SJSA1 (cell line): Measurements from ENCODE around the gene TGM4. TPM values are rescaled to one million over a fixed set of nuclear protein-coding genes. Genes with fewer than 3 reads are reported as not detected.
"Not testable (repeated sequence)": the region's sequence is repeated elsewhere in the genome, so short reads cannot be mapped to it uniquely, and the experiment has no call there.

ENCODE experiments used
- DNase-seq, 2 experiments: peaks; one replicate each; pipeline ENCODE4 v3.0.0-alpha.2; 2015 to 2020; ENCODE audit warnings: low spot score in 2 of 2, low read depth in 1 of 2
- H3K27ac ChIP-seq: fragments of 250-450 bp; sonication (Bioruptor Pico); 2 replicates; pipeline ENCODE4 v1.5.1; 2020; ENCODE audit warnings: mild to moderate bottlenecking, moderate library complexity
- H3K27me3 ChIP-seq: fragments of 250-450 bp; sonication (Bioruptor Pico); replicated peaks from 2 replicates; pipeline ENCODE4 v1.5.1; 2020; ENCODE audit warnings: mild to moderate bottlenecking, moderate library complexity
- H3K36me3 ChIP-seq: fragments of 250-450 bp; sonication (Bioruptor Pico); 2 replicates; pipeline ENCODE4 v1.5.1; 2020; ENCODE audit warnings: mild to moderate bottlenecking
- H3K4me1 ChIP-seq: fragments of 250-450 bp; sonication (Bioruptor Pico); replicated peaks from 2 replicates; pipeline ENCODE4 v1.6.1; 2021; ENCODE audit warnings: mild to moderate bottlenecking
- H3K4me3 ChIP-seq: fragments of 250-450 bp; sonication (Bioruptor Pico); 2 replicates; pipeline ENCODE4 v1.5.1; 2020; ENCODE audit warnings: mild to moderate bottlenecking
- H3K9me3 ChIP-seq: fragments of 250-450 bp; sonication (Bioruptor Pico); replicated peaks from 2 replicates; pipeline ENCODE4 v1.5.1; 2020; ENCODE audit warnings: mild to moderate bottlenecking
- total RNA-seq: library from RNA; depleted of rRNA; stranded (reverse); fragments of >200 nt; shearing (Covaris generic); gene quantifications from 2 replicates; pipeline ENCODE4 v1.2.3, GENCODE V29; 2014

Gene TGM4
- total RNA-seq, 1 experiment from 2014 or later = 0.05 TPM

GRCh38 chr3:44929782-44930181 lies 55.4 kb downstream of the TGM4 start:
- H3K27me3 ChIP-seq = no peaks in the 10 kb centered on the region
- H3K36me3 ChIP-seq = peaks cover 19% of the 10 kb centered on the region
- H3K4me1 ChIP-seq = no peaks in the 10 kb centered on the region

DNA sequence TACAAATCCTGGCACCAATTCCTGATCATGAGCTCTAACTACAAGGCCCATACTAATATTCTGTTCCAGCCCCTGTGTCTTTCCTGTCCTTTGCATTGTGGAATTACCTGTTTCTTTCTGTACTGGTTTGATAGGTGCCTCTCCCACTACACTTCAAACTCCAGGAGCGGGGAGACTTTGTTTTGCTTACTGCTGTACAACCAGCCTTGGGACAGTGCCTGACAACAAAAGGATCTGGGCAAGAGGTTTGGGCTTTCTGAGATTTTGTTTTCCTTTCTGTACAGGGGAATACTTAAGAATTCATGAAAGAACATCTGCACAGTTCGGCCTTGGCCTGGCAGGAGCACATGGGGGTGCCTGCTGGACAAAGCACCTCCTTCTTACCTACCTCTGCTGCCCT lies 56.5 kb downstream of the TGM4 start:
- Histone ChIP-seq H3K9me3 (no peaks in the 10 kb centered on the region), H3K36me3 (peaks cover 19% of the 10 kb centered on the region), H3K27me3 (no peaks in the 10 kb centered on the region), H3K4me3 (no peak overlapping the region), H3K27ac (no peak overlapping the region), H3K4me1 (no peaks in the 10 kb centered on the region)
- no peak for DNase-seq

More at GRCh38 chr3:44929782-44930181, 55.4 kb downstream of the TGM4 start:
- no peak for DNase-seq
- no peaks in the 10 kb centered on the region for H3K9me3 ChIP-seq
- no peak overlapping the region for H3K4me3 ChIP-seq
- H3K27ac ChIP-seq = no peak overlapping the region

GRCh38 chr3:44931791-44932190 lies 57.4 kb downstream of the TGM4 start:
- no peak for DNase-seq
- Histone ChIP-seq H3K27me3 (no peaks in the 10 kb centered on the region), H3K4me1 (no peaks in the 10 kb centered on the region), H3K9me3 (no peaks in the 10 kb centered on the region), H3K36me3 (peaks cover 25% of the 10 kb centered on the region), H3K27ac (no peak overlapping the region), H3K4me3 (no peak overlapping the region)

DNA sequence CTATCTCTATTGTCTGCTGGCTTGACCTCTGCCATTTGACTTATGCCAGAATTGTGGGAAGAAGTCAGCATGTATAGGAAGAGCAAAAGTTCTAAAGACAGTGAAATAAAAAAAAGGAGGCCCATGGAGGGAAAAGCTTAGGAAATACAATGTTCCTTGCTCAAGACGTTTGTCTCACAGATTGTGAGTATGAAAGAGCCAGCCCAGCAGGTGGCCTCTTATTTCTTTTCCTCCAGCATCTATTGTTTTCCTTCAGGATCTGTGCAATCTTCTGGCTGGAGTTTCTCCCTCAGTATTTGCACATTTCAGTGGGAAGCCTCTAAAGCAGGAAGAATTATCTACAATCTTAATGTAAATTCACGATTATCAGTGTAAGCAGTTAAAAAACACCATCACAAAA lies 57.9 kb downstream of the TGM4 start:
- H3K27ac ChIP-seq = no peak overlapping the region
- DNase-seq = no peak
- H3K36me3 ChIP-seq = peaks cover 25% of the 10 kb centered on the region
- no peak overlapping the region for H3K4me3 ChIP-seq
- H3K4me1 ChIP-seq = no peaks in the 10 kb centered on the region
- no peaks in the 10 kb centered on the region for H3K27me3 ChIP-seq
- H3K9me3 ChIP-seq = no peaks in the 10 kb centered on the region

GRCh38 chr3:44932986-44933944 lies 58.9 kb downstream of the TGM4 start:
- Histone ChIP-seq H3K4me1 (no peaks in the 10 kb centered on the region), H3K27ac (no peak overlapping the region), H3K27me3 (no peaks in the 10 kb centered on the region), H3K9me3 (no peaks in the 10 kb centered on the region), H3K36me3 (peaks cover 31% of the 10 kb centered on the region), H3K4me3 (no peak overlapping the region)
- DNase-seq = no peak

- peak in 1 of 2 experiments; percentile 37 for DNase-seq
- Histone ChIP-seq H3K9me3 (no peaks in the 10 kb centered on the region), H3K36me3 (peaks cover 41% of the 10 kb centered on the region), H3K27ac (no peak overlapping the region), H3K27me3 (no peaks in the 10 kb centered on the region), H3K4me1 (peaks cover 19% of the 10 kb centered on the region), H3K4me3 (no peak overlapping the region)
Measured at GRCh38 chr3:44939581-44940036, 65.2 kb downstream of the TGM4 start.

GRCh38 chr3:44942202-44942921 lies 68.0 kb downstream of the TGM4 start:
- Histone ChIP-seq H3K27ac (no peak overlapping the region), H3K9me3 (no peaks in the 10 kb centered on the region), H3K4me1 (peaks cover 19% of the 10 kb centered on the region), H3K27me3 (no peaks in the 10 kb centered on the region), H3K36me3 (peaks cover 36% of the 10 kb centered on the region), H3K4me3 (no peak overlapping the region)
- DNase-seq = peak in 1 of 2 experiments; percentile 37

DNA sequence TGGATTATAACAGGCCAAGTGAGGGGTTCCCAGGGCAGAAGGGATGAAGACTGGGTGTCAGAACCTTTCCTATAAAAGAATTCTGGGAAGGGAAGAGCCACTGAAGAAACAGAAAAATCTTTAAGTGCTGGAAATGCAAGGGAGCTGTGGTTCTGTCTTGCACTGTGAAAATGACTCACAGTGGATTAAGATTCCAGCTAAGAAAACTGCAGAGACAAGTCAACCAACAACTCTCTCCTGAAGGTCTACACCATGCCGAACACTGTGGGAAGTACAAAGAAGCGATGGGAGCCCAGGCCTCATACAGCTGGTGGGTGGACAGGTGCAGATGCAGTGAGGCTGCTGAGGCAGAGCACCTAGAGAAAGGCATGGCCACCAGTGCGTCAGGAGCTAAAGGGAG lies 73.8 kb downstream of the TGM4 start:
- no peaks in the 10 kb centered on the region for H3K9me3 ChIP-seq
- H3K27ac ChIP-seq = no peak overlapping the region
- H3K4me1 ChIP-seq = no peaks in the 10 kb centered on the region
- DNase-seq = no peak
- no peaks in the 10 kb centered on the region for H3K27me3 ChIP-seq
- no peak overlapping the region for H3K4me3 ChIP-seq
- peaks cover 4% of the 10 kb centered on the region; the same call in 1 of the 2 replicates for H3K36me3 ChIP-seq

DNA sequence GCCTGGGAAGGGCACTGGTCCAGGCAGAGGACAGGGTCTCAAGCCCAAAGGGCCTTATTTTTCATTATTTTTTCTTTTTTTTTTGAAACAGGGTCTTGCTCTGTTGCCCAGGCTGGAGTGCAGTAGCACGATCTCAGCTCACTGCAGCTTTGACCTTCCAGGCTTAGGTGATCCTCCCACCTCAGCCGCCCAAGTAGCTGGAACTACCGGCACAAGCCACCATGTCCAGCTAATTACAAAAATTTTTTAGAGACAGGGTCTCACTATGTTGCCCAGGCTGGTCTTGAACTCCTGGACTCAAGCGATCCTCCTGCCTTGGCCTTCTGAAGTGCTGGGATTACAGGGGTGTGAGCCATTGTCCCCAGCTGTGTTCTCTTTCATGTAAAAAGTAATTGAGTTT lies 75.4 kb downstream of the TGM4 start:
- H3K4me1 ChIP-seq, H3K36me3 ChIP-seq, H3K9me3 ChIP-seq, H3K27me3 ChIP-seq, H3K4me3 ChIP-seq, H3K27ac ChIP-seq, DNase-seq: not testable (repeated sequence)

DNA sequence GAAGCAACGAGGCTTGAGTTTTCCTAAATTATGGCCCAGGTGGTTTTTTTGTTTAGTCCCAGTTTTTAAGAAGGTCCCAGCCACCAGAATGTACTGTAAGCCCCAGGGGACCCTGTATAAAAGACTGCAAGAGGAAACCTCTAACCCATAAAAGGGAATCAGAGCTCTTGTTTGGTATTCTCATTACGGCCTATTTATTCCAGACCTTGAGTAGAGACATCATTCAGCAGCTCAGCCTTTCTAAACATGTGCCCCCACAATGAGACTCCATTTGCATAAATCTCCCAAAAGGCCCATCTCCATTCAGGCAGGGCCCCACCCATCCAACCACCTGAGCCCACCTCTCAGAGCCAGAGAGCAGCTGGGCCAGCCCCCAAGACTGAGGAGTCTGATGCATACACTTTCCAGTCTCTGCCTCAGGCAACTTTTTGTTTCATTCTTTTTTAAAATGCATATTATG lies 75.9 kb downstream of the TGM4 start:
- H3K27ac ChIP-seq = no peak overlapping the region
- H3K9me3 ChIP-seq = no peaks in the 10 kb centered on the region
- H3K36me3 ChIP-seq = no peaks in the 10 kb centered on the region
- no peak overlapping the region for H3K4me3 ChIP-seq
- DNase-seq = no peak
- 0 out of 2 replicates have a peak, but pooled peaks cover 3% of the 10 kb centered on the region for H3K4me1 ChIP-seq
- no peaks in the 10 kb centered on the region for H3K27me3 ChIP-seq

GRCh38 chr3:44952689-44953088 lies 78.3 kb downstream of the TGM4 start:
- H3K27me3 ChIP-seq = no peaks in the 10 kb centered on the region
- H3K27ac ChIP-seq = no peak overlapping the region
- H3K9me3 ChIP-seq = no peaks in the 10 kb centered on the region
- DNase-seq = no peak
- no peaks in the 10 kb centered on the region; the same call in 1 of the 2 replicates for H3K36me3 ChIP-seq
- H3K4me3 ChIP-seq = no peak overlapping the region
- 0 out of 2 replicates have a peak, but pooled peaks cover 3% of the 10 kb centered on the region for H3K4me1 ChIP-seq

DNA sequence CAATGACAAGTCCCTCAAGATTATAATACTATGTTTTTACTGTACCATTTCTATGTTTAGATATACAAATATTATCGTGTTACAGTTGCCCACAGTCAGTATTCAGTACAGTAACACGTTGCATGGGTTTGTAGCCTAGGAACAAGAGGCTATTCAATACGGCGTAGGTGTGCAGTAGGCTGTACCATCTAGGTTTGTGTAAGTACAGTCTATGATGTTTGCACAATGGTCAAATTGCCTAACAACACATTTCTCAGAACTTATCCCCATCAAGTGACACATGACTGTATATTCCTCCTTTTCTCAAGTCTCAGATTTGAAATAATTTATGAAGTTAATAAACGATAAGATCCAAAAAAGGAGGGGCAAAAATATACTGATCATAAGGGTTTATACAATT lies 79.9 kb downstream of the TGM4 start:
- no peak for DNase-seq
- Histone ChIP-seq H3K4me1 (0 out of 2 replicates have a peak, but pooled peaks cover 3% of the 10 kb centered on the region), H3K4me3 (no peak overlapping the region), H3K36me3 (no peaks in the 10 kb centered on the region; the same call in 1 of the 2 replicates), H3K9me3 (no peaks in the 10 kb centered on the region), H3K27me3 (no peaks in the 10 kb centered on the region), H3K27ac (no peak overlapping the region)

DNA sequence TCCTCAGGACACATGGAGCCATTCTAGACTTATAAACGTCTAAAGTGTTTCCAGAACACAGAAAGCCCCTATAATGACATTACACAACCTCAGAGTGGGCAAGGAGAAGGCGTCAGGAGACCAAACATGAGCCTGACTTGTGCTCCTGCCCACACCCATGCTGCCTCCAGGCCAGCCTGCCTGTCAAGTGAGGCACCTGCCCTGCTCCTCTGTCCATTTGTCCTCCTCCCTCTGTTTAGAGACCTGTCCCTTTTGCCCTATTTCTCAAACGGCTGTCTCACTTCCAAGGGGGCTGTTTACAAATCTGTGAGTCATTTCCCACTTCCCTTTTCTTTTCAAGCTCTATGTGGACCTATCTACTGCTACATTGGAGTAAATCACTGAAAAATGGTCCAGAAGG lies 80.6 kb downstream of the TGM4 start:
- no peaks in the 10 kb centered on the region for H3K9me3 ChIP-seq
- no peak for DNase-seq
- H3K4me3 ChIP-seq = no peak overlapping the region
- H3K4me1 ChIP-seq = 0 out of 2 replicates have a peak, but pooled peaks cover 3% of the 10 kb centered on the region
- H3K27me3 ChIP-seq = no peaks in the 10 kb centered on the region
- no peaks in the 10 kb centered on the region; the same call in 1 of the 2 replicates for H3K36me3 ChIP-seq
- H3K27ac ChIP-seq = no peak overlapping the region

DNA sequence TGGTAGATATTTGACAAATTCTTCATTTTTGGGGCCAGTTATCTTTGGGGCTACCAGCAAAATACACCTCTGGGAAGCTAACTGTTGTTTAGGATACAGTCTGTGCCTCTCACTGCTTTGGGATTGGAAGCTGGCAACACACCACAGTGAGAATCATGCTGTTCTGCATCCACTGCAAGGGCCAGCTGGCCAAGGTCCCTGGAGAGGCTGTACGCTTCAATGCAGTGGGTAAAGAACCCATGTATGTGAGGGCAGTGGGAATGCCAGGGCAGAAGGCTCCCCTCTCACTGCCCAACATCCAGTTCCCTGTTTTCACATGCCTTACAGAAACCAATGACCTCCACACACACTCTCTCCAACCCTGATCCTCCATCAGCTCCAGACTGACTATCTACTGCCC lies 81.5 kb downstream of the TGM4 start:
- no peak for DNase-seq
- H3K27me3 ChIP-seq = no peaks in the 10 kb centered on the region
- no peaks in the 10 kb centered on the region; the same call in 1 of the 2 replicates for H3K36me3 ChIP-seq
- H3K4me3 ChIP-seq = no peak overlapping the region
- H3K9me3 ChIP-seq = no peaks in the 10 kb centered on the region
- H3K27ac ChIP-seq = no peak overlapping the region
- 0 out of 2 replicates have a peak, but pooled peaks cover 3% of the 10 kb centered on the region for H3K4me1 ChIP-seq
